GM12878 (cell line): Measurements from ENCODE around the gene TBX10. TPM values are rescaled to one million over a fixed set of nuclear protein-coding genes. Genes with fewer than 3 reads are reported as not detected.

Source experiments
- ATAC-seq: fragments of 200-7000 bp; cut with Tn5 transposase; 3 replicates; pipeline ENCODE4 v1.9.1; 2020; ENCODE audit warnings: mild to moderate bottlenecking, moderate library complexity
- BruUV-seq: library from RNA; stranded (reverse); fragments of 400-500 nt; replicated peaks from 2 replicates; lab custom pipeline; 2021; lab: Mats Ljungman, UMichigan
- CTCF ChIA-PET: fragments of 300-600 bp; sonication (Branson Sonifier 250); formaldehyde crosslinking; extraction: SDS; loops from one replicate; lab custom pipeline; 2021; ENCODE audit warnings: inconsistent platforms; lab: Yijun Ruan, JAX
- POLR2A ChIA-PET: fragments of 350-600 bp; formaldehyde crosslinking; extraction: SDS; loops from one replicate; lab custom pipeline; 2021; ENCODE audit warnings: inconsistent platforms; lab: Charles Lee
- RAD21 ChIA-PET: fragments of 300-600 bp; sonication (Branson Sonifier 250); formaldehyde crosslinking; loops from one replicate; lab custom pipeline; 2023; ENCODE audit warnings: antibody characterized with exemption; ENCODE audit not compliant: unreplicated experiment; lab: Charles Lee
- SMC1A ChIA-PET: fragments of 300-600 bp; sonication (Branson Sonifier 250); formaldehyde crosslinking; loops from one replicate; lab custom pipeline; 2023; ENCODE audit not compliant: unreplicated experiment, uncharacterized antibody; lab: Charles Lee
- DNase-seq: peaks from one replicate; pipeline ENCODE4 v3.0.0-alpha.2; 2011; ENCODE audit warnings: low read depth, low spot score
- FAIRE-seq: peaks from 3 replicates; lab custom pipeline; 2011; peaks lifted over from hg19 to GRCh38; lab: Jason Lieb, UNC
- H2AFZ ChIP-seq: 2 replicates; pipeline ENCODE4 v1.6.0; 2011; ENCODE audit warnings: low read depth, low read length, control low read depth; ENCODE audit not compliant: control insufficient read depth
- H3K27ac ChIP-seq: 2 replicates; pipeline ENCODE4 v1.5.1; 2011; ENCODE audit warnings: control low read depth; ENCODE audit not compliant: control insufficient read depth, insufficient read depth
- H3K27me3 ChIP-seq, 2 experiments: replicated peaks in 1 of 2; 2 replicates each; pipeline versions ENCODE4 v1.6.0 to v1.6.1; 2011; ENCODE audit warnings: low read length in 1 of 2; ENCODE audit not compliant: control insufficient read depth in 2 of 2, insufficient read depth in 2 of 2
- H3K36me3 ChIP-seq, 2 experiments: 2 replicates each; pipeline ENCODE4 v1.5.1; 2011; ENCODE audit warnings: low read length in 1 of 2; ENCODE audit not compliant: control insufficient read depth in 2 of 2, insufficient read depth in 2 of 2
- H3K4me1 ChIP-seq: 2 replicates; pipeline ENCODE4 v1.6.1; 2011; ENCODE audit warnings: mild to moderate bottlenecking, low read length, moderate library complexity, mixed read lengths; ENCODE audit not compliant: control insufficient read depth, insufficient read depth
- H3K4me2 ChIP-seq: 2 replicates; pipeline ENCODE4 v1.6.0; 2011; ENCODE audit warnings: control low read depth; ENCODE audit not compliant: control insufficient read depth, insufficient read depth
- H3K4me3 ChIP-seq: fragments of 200-600 bp; sonication (generic); 2 replicates; pipeline ENCODE4 v1.5.1; 2016
- H3K79me2 ChIP-seq: 2 replicates; pipeline ENCODE4 v1.6.0; 2011; ENCODE audit warnings: low read length; ENCODE audit not compliant: control insufficient read depth, insufficient read depth
- H3K9ac ChIP-seq: 2 replicates; pipeline ENCODE4 v1.8.0; 2011; ENCODE audit warnings: low read length, control low read depth, mixed read lengths; ENCODE audit not compliant: control insufficient read depth, insufficient read depth
- H3K9me3 ChIP-seq: replicated peaks from 3 replicates; pipeline ENCODE4 v1.5.1; 2011; ENCODE audit warnings: mild to moderate bottlenecking, low read length; ENCODE audit not compliant: control insufficient read depth, insufficient read depth
- H4K20me1 ChIP-seq: 2 replicates; pipeline ENCODE4 v1.6.0; 2011; ENCODE audit not compliant: control insufficient read depth, insufficient read depth
- BRCA1 ChIP-seq: IDR thresholded peaks from 2 replicates; pipeline ENCODE4 v1.6.1; 2011; ENCODE audit warnings: low read depth, low read length, improper control_type of control experiment
- HCFC1 ChIP-seq: fragments of 150-350 bp; IDR thresholded peaks from 2 replicates; pipeline ENCODE4 v1.6.1; 2014; ENCODE audit warnings: low read length
- HDAC6 ChIP-seq: fragments of 200-600 bp; sonication (generic); IDR thresholded peaks from one replicate; pipeline ENCODE4 v1.8.0; 2017; ENCODE audit warnings: antibody characterized with exemption; ENCODE audit not compliant: unreplicated experiment
- LARP7 ChIP-seq: fragments of 450-650 bp; IDR thresholded peaks from 2 replicates; pipeline ENCODE4 v1.6.1; 2017; ENCODE audit warnings: mild to moderate bottlenecking
- NFYB ChIP-seq: IDR thresholded peaks from 2 replicates; pipeline ENCODE4 v1.6.1; 2011; ENCODE audit warnings: low read depth, mild to moderate bottlenecking, low read length, improper control_type of control experiment, moderate library complexity; ENCODE audit not compliant: insufficient read depth
- NR2C2 ChIP-seq: IDR thresholded peaks from 2 replicates; pipeline ENCODE4 v1.6.1; 2011; ENCODE audit warnings: borderline replicate concordance, low read depth; ENCODE audit not compliant: control insufficient read depth, insufficient read length
- RAD21 ChIP-seq: IDR thresholded peaks from 2 replicates; pipeline ENCODE4 v1.6.1; 2011; ENCODE audit warnings: mild to moderate bottlenecking, low read depth, low read length, moderate library complexity; ENCODE audit not compliant: insufficient read depth
- SMAD5 ChIP-seq: IDR thresholded peaks from 2 replicates; pipeline ENCODE4 v1.6.1; 2016; ENCODE audit warnings: antibody characterized with exemption, low read depth
- ZNF207 ChIP-seq: fragments of 450-650 bp; IDR thresholded peaks from 2 replicates; pipeline ENCODE4 v1.6.1; 2014; ENCODE audit warnings: antibody characterized with exemption, mild to moderate bottlenecking, borderline replicate concordance
- WGBS: methylation state at CpG from one replicate; pipeline ENCODE4 v1.1.6; 2016; ENCODE audit warnings: low lambda C conversion rate; ENCODE audit not compliant: insufficient replicate concordance, insufficient coverage; ENCODE audit errors: missing lambda C conversion rate; 5-methylcytosine and 5-hydroxymethylcytosine counted together
- in situ Hi-C: fragments of 300-500 bp; cut with MboI; formaldehyde crosslinking; loops from 9 replicates; pipeline ENCODE4 v1.14.3; 2018; ENCODE audit warnings: mixed read lengths
- intact Hi-C: fragments of 100-400 bp; cut with micrococcal nuclease; formaldehyde crosslinking; loops from one replicate; pipeline ENCODE4 v1.14.2; 2022; ENCODE audit not compliant: unreplicated experiment
- polyA plus RNA-seq, 11 experiments: library from polyadenylated mRNA; depleted of rRNA in 4 of 11; unstranded in 6 of 11; stranded (reverse) in 5 of 11; fragments of >200 nt; fragmentation: Nextera tagmentation in 4 of 11; fragmentation: Illumina TruSeq in 1 of 11; extraction: Ambion mirVana in 4 of 11; extraction: Trizol in 1 of 11; gene quantifications; 1 replicate in 1 of 11; 2 replicates in 10 of 11; pipeline versions ENCODE4 v1.2.1 to v1.2.3, GENCODE V29; 2011 to 2016; ENCODE audit warnings: inconsistent platforms in 2 of 11, missing spikeins in 2 of 11, low read depth in 1 of 11
- total RNA-seq, 4 experiments: library from RNA; depleted of rRNA in 3 of 4; stranded (reverse); fragments of >200 nt in 3 of 4; fragmentation: Illumina TruSeq in 1 of 4; extraction: Trizol in 1 of 4; gene quantifications; 2 replicates each; pipeline versions ENCODE4 v1.2.1 to v1.2.3, GENCODE V29; 2013 to 2021

Gene TBX10
- total and polyA plus RNA-seq, 10 of the 15 experiments (the other 5 are each of a cell fraction or from before 2014, with no cell fraction given): 0.10 to 0.44 (median 0.20) TPM; not detected in 4

GRCh38 chr11:67626970-67627369 is 12.6 kb downstream of the TBX10 start:
- no peak overlapping the region for H3K9ac ChIP-seq
- no peaks in the 10 kb centered on the region for H3K79me2 ChIP-seq
- no peaks in the 10 kb centered on the region for H3K9me3 ChIP-seq
- H4K20me1 ChIP-seq: no peaks in the 10 kb centered on the region
- DNase-seq (no peak), ATAC-seq (no peak), FAIRE-seq (no peak)
- in situ Hi-C loops (no loop called here), intact Hi-C loops (no loop called here)
- ChIA-PET POLR2A (interaction anchor here (0.7 to 2.7 kb wide), 3 partner anchors 9 to 42 kb away, joined by 3 to 14 read pairs (median 5); no protein-coding TSS in a partner anchor), SMC1A (interaction anchor here (1.1 to 6.4 kb wide), 3 partner anchors 9 to 45 kb away, joined by 3 to 52 read pairs (median 3); no protein-coding TSS in a partner anchor), RAD21 (interaction anchor here (0.9 to 5.1 kb wide), 3 partner anchors 24 to 49 kb away, joined by 3 to 25 read pairs (median 4); partner anchors contain the start of genes ACY3 and GSTP1), CTCF (interaction anchor here (4.5 to 6.4 kb wide), 5 partner anchors 12 to 53 kb away, joined by 35 to 71 read pairs (median 52); partner anchors contain the start of genes ACY3 and GSTP1)
- H2AFZ ChIP-seq: no peak overlapping the region
- 92% methylated on average over 10 of the region's 10 CpGs for WGBS
- BruUV-seq: no TSS peak
- no peak overlapping the region for H3K4me3 ChIP-seq
- H3K27ac ChIP-seq: no peak overlapping the region
- H3K36me3 ChIP-seq: no peaks in the 10 kb centered on the region
- no peaks in the 10 kb centered on the region for H3K27me3 ChIP-seq
- H3K4me1 ChIP-seq: peaks cover 15% of the 10 kb centered on the region
- TF ChIP-seq HDAC6 (no peak), HCFC1 (no peak), NFYB (no peak), RAD21 (no peak), LARP7 (no peak), SMAD5 (no peak), BRCA1 (no peak), NR2C2 (no peak), ZNF207 (no peak)
- H3K4me2 ChIP-seq: no peak overlapping the region
